ENCODE results near the gene PHF1.
A peak's percentile ranks its signal among the peaks of the same experiment; 100 is the strongest.
"Not testable (repeated sequence)": the region's sequence is repeated elsewhere in the genome, so short reads cannot be mapped to it uniquely, and the experiment has no call there.

Gene PHF1

GRCh38 chr6:33410711-33411631 is at the start of gene PHF1:
Gene PHF1, plus strand, starts transcription at chr6:33411014. Its CDS starts 1,250 bp downstream, at chr6:33412264.
- DNase-seq = peak in 27 of 51 donors; percentile 44 to 95 (median 72)

- DNase-seq = not testable (repeated sequence)
Measured at GRCh38 chr6:33363486-33363885, 47.3 kb upstream of the PHF1 start.

- not testable (repeated sequence) for DNase-seq
Measured at GRCh38 chr6:33364475-33365205, 46.2 kb upstream of the PHF1 start.

- DNase-seq = not testable (repeated sequence)
Measured at GRCh38 chr6:33365206-33365971, 45.4 kb upstream of the PHF1 start.

GRCh38 chr6:33367009-33367714 is 43.7 kb upstream of the PHF1 start:
- no peak for DNase-seq

GRCh38 chr6:33367715-33368025 is 43.1 kb upstream of the PHF1 start:
- DNase-seq = not testable (repeated sequence)

- DNase-seq = not testable (repeated sequence)
Measured at GRCh38 chr6:33371901-33372300, 38.9 kb upstream of the PHF1 start.

GRCh38 chr6:33372526-33373123 is 38.2 kb upstream of the PHF1 start:
- no peak for DNase-seq

GRCh38 chr6:33373960-33374910 is 36.6 kb upstream of the PHF1 start:
- DNase-seq = no peak

GRCh38 chr6:33375143-33375671 is 35.6 kb upstream of the PHF1 start:
- DNase-seq = peak in 9 of 51 donors; percentile 1 to 13 (median 4)

- no peak for DNase-seq
Measured at GRCh38 chr6:33377171-33377570, 33.6 kb upstream of the PHF1 start.

GRCh38 chr6:33379184-33379583 is 31.6 kb upstream of the PHF1 start:
- DNase-seq = not testable (repeated sequence)

GRCh38 chr6:33380272-33380981 is 30.4 kb upstream of the PHF1 start:
- DNase-seq = no peak

- no peak for DNase-seq
Measured at GRCh38 chr6:33383427-33384185, 27.2 kb upstream of the PHF1 start.

GRCh38 chr6:33384581-33385020 is 26.2 kb upstream of the PHF1 start:
- no peak for DNase-seq

- no peak for DNase-seq
Measured at GRCh38 chr6:33390173-33390572, 20.6 kb upstream of the PHF1 start.

GRCh38 chr6:33390767-33391277 is 20.0 kb upstream of the PHF1 start:
- peak in 1 of 51 donors; percentile 33 for DNase-seq

Measured in hypothalamus (tissue), 51 donors.